ENCODE data around the gene BICDL2.

DNA sequence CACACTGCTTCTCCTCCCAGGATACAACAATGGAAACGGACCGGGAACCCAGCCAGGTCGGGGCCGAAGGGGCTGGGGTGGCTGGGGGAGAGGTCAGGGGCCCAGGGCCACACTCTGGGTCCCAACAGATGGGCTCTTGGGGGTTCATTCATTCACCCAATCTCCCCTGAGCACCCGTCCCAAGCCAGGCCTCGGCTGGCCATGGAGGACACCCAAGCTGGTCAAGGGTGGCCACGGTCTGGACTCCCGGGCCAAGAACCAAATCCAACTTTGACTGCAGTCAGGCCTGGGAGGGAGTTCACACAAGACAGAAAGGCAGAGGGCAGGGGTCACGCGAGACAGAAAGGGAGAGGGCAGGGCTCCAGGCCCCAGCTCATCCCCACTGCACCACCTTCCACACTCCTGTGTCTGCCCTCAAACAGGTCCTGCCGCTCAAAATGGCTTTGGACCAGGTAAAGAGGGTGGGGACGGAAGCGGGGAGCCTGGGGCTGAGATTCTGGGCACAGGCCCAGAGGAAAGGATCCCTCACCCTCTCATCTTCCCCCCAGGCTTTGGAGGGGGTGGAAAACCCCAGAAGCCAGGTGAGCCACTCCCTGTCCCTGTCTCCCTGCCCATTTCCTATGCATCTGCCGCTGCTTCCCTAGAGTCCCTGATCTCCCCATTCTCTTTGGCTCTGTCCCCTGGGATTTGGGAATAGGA, 44.2 kb downstream of the BICDL2 start:
- no peak for TF ChIP-seq YY1 (IDR thresholded peaks at IDR 0.05; ENCODE audit: borderline replicate concordance in 1 of 3, control insufficient read depth in 1 of 3, extremely low read depth in 1 of 3, insufficient read depth in 3 of 3, insufficient read length in 1 of 3, insufficient replicate concordance in 2 of 3, low read depth in 1 of 3, low read length in 2 of 3)
- TF ChIP-seq RBFOX2 (IDR thresholded peaks at IDR 0.05; ENCODE audit: low read depth, low read length), result no peak
- TF ChIP-seq, protein P1, sequence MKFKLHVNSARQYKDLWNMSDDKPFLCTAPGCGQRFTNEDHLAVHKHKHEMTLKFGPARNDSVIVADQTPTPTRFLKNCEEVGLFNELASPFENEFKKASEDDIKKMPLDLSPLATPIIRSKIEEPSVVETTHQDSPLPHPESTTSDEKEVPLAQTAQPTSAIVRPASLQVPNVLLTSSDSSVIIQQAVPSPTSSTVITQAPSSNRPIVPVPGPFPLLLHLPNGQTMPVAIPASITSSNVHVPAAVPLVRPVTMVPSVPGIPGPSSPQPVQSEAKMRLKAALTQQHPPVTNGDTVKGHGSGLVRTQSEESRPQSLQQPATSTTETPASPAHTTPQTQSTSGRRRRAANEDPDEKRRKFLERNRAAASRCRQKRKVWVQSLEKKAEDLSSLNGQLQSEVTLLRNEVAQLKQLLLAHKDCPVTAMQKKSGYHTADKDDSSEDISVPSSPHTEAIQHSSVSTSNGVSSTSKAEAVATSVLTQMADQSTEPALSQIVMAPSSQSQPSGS (CRISPR knock-in tag; IDR thresholded peaks at IDR 0.05), result no peak
- TF ChIP-seq FOXA3 (CRISPR knock-in tag; conservative IDR thresholded peaks at IDR 0.05 in 1 of 2, IDR thresholded peaks at IDR 0.05 in 1 of 2), result no peak
- TF ChIP-seq, protein P2, sequence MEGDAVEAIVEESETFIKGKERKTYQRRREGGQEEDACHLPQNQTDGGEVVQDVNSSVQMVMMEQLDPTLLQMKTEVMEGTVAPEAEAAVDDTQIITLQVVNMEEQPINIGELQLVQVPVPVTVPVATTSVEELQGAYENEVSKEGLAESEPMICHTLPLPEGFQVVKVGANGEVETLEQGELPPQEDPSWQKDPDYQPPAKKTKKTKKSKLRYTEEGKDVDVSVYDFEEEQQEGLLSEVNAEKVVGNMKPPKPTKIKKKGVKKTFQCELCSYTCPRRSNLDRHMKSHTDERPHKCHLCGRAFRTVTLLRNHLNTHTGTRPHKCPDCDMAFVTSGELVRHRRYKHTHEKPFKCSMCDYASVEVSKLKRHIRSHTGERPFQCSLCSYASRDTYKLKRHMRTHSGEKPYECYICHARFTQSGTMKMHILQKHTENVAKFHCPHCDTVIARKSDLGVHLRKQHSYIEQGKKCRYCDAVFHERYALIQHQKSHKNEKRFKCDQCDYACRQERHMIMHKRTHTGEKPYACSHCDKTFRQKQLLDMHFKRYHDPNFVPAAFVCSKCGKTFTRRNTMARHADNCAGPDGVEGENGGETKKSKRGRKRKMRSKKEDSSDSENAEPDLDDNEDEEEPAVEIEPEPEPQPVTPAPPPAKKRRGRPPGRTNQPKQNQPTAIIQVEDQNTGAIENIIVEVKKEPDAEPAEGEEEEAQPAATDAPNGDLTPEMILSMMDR (IDR thresholded peaks at IDR 0.05 in 2 of 3, conservative IDR thresholded peaks at IDR 0.05 in 1 of 3; ENCODE audit: insufficient read depth in 2 of 3, low read depth in 1 of 3, low read length in 3 of 3), result no peak
- no peak for TF ChIP-seq ZNF239 (CRISPR knock-in tag; IDR thresholded peaks at IDR 0.05)
- no peak for TF ChIP-seq GATAD2B (IDR thresholded peaks at IDR 0.05; ENCODE audit: borderline replicate concordance)
- TF ChIP-seq CBFB (CRISPR knock-in tag; IDR thresholded peaks at IDR 0.05), result no peak
- no peak for TF ChIP-seq POLR2A (conservative IDR thresholded peaks at IDR 0.05)
- no peak for TF ChIP-seq EZH2 (IDR thresholded peaks at IDR 0.05; ENCODE audit: borderline replicate concordance, low read depth, low read length)

Data from K562 (cell line).